GM12891 (cell line): ENCODE results near the gene BRF1.

Experiments used
- POLR2A ChIP-seq: IDR thresholded peaks from 2 replicates; pipeline ENCODE4 v1.6.1; 2011; ENCODE audit warnings: low read depth, low read length, control low read depth
- POLR2AphosphoS5 ChIP-seq: IDR thresholded peaks from 2 replicates; pipeline ENCODE4 v1.6.1; 2011; ENCODE audit warnings: low read depth, low read length, control low read depth
- SPI1 ChIP-seq: IDR thresholded peaks from 2 replicates; pipeline ENCODE4 v1.6.1; 2011; ENCODE audit warnings: low read depth, low read length, control low read depth
- TAF1 ChIP-seq: IDR thresholded peaks from 2 replicates; pipeline ENCODE4 v1.6.1; 2011; ENCODE audit warnings: low read depth, low read length, control low read depth

DNA sequence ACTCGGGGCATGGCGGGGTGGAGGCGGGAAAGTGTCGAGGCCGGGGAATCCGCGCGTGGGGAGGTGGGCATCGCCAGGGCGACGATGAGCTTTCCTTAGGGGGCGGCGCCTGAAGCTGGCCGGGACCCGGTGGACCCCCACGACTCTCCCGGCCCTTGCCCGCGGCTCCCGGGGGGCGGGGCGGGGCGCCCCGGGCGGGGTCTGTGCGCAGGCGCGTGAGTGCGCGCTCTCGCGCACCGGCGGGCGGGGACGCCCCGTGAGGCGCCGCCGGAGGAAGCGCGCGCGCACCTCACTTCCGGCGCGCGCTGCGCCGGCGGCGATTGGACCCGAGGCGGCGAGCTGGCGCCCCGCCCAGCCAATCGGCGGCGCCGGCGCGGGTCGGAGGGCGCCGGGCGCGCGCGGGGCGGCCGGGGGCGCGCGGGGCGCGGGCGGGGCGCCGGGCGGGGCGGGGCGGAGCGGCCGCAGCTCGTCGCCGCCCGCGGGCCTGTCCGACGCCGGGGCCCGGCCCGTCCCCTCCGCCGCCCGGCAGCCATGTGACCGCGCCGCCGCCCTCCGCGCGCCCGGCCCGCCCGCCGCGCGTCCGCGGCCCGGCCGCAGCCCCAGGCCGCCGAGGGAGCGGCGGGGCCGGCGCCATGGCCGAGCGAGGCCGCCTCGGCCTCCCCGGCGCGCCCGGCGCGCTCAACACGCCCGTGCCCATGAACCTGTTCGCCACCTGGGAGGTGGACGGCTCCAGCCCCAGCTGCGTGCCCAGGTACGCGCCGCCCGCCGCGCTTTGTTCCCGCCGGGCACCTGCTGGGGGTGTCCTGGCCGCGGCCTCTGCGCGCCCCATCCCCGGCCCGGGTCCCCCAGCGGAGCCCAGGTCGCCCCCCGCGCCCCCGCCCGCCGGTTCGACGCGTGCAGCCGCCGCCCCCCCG is 13.7 kb upstream of the BRF1 start, which contains the start of gene PACS2:
- TF ChIP-seq TAF1 (no peak), POLR2AphosphoS5 (no peak), POLR2A (no peak), SPI1 (no peak)
